Loucy (cell line): ENCODE results near the gene MRPL2.

Source experiments
- EZH2phosphoT487 ChIP-seq: fragments of 200-600 bp; IDR thresholded peaks from 2 replicates; pipeline ENCODE4 v1.6.1; 2018; ENCODE audit warnings: antibody characterized with exemption, mild to moderate bottlenecking, moderate library complexity, borderline replicate concordance
- TF ChIP-seq, protein P1 (sequence below): fragments of 200-600 bp; sonication (generic); conservative IDR thresholded peaks from 2 replicates; pipeline ENCODE4 v1.5.1; 2014; ENCODE audit warnings: mild to moderate bottlenecking, antibody characterized with exemption, low read length

DNA sequence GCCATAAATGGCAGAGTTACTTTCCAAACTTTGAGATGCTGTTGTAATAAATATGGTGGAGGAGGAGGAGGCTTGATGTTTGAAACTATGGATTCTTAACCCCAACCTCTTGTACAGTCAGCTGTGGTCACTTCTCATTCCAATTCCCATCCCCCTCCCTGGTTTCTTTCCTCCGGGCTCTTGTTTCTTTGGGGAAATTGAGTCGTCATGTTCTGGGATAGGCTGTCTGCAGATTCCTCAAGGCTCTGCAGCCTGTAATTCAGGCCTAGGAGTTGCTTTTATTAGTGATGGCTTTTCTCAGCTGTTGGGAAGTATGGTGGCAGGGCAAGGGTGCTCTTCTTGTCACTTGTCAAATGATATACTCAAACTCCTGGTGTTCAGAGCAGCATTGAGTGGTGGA, 19.5 kb upstream of the MRPL2 start:
- TF ChIP-seq, protein P1, sequence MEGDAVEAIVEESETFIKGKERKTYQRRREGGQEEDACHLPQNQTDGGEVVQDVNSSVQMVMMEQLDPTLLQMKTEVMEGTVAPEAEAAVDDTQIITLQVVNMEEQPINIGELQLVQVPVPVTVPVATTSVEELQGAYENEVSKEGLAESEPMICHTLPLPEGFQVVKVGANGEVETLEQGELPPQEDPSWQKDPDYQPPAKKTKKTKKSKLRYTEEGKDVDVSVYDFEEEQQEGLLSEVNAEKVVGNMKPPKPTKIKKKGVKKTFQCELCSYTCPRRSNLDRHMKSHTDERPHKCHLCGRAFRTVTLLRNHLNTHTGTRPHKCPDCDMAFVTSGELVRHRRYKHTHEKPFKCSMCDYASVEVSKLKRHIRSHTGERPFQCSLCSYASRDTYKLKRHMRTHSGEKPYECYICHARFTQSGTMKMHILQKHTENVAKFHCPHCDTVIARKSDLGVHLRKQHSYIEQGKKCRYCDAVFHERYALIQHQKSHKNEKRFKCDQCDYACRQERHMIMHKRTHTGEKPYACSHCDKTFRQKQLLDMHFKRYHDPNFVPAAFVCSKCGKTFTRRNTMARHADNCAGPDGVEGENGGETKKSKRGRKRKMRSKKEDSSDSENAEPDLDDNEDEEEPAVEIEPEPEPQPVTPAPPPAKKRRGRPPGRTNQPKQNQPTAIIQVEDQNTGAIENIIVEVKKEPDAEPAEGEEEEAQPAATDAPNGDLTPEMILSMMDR: no peak
- no peak for TF ChIP-seq EZH2phosphoT487
